HL-60 (cell line): ENCODE data around the gene PTMA.

Experiments used
- CTCF ChIP-seq: IDR thresholded peaks from one replicate; pipeline ENCODE4 v1.5.1; 2011; ENCODE audit warnings: low read length, control low read depth, inconsistent platforms; ENCODE audit not compliant: insufficient read depth
- GABPA ChIP-seq: IDR thresholded peaks from 2 replicates; pipeline ENCODE4 v1.6.1; 2012; ENCODE audit warnings: low read depth
- POLR2AphosphoS5 ChIP-seq: IDR thresholded peaks from 2 replicates; pipeline ENCODE4 v1.6.1; 2012; ENCODE audit warnings: low read depth
- REST ChIP-seq: IDR thresholded peaks from 2 replicates; pipeline ENCODE4 v1.6.1; 2012; ENCODE audit warnings: low read depth; ENCODE audit not compliant: insufficient replicate concordance

GRCh38 chr2:231745303-231746038 lies 37.1 kb downstream of the PTMA start:
- TF ChIP-seq POLR2AphosphoS5: no peak
- no peak for TF ChIP-seq CTCF
- no peak for TF ChIP-seq GABPA
- no peak for TF ChIP-seq REST
